ENCODE measurements around the gene ARHGEF28.

Gene ARHGEF28

DNA sequence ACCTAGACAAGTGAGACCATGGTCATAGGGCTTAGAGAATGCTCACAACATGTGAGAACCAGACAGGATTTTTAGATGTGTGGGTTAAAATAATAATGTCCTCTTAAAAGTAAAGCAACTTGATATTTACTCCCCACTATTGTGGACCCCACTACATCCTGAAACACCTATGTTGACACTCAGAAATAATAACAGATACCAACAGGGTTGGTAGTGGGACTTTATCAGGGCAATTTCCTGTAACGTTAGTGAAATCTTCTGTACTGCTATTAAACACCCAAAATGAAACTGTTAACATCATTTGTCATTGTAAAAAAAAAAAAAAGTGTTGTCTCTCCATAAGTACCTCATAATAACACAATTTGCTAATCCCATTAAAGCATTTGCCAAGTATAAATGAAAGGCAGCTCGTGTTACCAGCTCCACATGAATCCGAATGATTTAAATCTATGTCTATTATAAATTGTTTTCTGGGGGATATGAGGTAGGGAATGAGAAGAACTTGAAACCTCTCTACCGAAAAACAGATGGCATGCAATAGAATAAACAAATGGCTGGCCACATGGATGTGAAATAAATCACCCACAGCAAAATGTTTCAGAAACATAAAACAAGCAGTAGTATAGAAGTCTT lies 285.9 kb downstream of the ARHGEF28 start:
- DNase-seq: no peak

DNA sequence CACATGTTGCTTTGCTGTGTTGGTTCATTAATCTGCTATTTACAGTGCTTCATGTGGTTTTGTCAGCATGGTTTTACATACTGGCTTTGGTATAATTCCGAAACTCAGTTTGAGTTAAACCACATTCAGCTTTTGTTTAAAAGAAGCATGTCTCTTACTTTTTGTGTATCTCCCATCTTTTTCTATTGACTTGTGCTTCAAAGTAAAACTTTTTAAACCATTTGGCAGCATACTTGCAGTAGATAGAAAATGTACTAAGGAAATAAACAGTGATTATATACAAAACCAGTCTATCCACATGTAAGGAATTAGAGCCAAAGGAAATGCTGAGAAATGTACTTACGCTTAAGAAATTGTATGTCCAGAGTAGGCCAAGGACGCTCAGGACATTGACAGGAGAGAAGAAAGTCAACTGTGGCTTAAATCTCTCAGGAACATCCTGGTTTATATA lies 286.9 kb downstream of the ARHGEF28 start:
- DNase-seq: no peak

DNA sequence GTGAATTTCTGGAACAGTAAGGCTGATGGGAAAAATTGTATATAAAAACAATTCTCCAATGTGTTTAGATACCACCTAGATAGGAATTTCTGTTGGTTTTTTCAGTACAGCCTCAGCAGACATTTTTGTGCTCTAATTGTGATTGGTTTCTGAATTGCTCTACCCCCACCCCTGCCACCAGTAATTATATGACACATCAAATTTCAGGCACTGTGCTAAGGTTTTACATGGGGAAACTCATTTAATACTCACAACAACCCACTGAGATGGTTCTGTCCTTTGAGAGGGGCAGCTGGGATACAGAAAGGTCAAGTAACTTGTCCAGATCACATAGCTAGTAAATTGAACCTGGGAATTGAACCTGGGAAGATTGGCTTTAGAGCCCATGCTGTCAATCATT lies 288.0 kb downstream of the ARHGEF28 start:
- no peak for DNase-seq

DNA sequence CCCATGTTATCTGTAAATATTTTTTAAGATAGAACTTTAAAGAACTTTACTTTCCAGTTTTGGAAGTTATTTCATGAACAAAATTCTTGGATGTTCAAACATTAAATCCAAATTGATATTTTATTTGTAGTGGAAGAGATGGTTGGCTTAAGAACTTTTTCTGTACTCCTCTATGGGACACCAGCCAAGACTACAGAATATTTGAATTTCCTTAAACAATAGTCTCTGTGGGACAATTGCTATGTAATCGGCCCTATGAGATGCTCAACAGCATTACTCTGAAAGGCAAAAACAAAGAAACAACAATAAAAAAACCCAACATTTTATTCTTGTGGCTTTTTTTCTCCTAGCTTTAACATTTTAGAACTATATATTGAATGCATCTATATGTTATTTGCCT lies 289.3 kb downstream of the ARHGEF28 start:
- no peak for DNase-seq

DNA sequence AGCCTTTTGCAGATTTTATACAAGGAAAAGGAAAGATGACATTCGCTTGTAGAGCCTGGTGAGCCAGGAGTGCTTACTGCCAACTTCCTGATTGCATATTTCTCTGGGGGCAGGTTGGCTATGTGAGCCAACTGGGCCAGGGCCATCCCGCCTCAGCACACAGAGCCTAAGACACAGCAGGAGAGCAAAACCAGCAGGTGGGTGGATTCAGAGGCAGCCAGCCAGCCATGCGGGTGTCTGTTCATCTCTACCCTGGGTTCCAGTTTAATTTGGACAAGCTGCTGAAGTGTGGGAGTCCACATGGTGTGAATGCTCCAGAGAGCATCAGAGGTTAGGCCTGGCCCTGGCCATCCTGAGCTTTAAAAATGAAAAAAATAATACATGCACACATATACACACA lies 291.4 kb downstream of the ARHGEF28 start:
- no peak for DNase-seq

DNA sequence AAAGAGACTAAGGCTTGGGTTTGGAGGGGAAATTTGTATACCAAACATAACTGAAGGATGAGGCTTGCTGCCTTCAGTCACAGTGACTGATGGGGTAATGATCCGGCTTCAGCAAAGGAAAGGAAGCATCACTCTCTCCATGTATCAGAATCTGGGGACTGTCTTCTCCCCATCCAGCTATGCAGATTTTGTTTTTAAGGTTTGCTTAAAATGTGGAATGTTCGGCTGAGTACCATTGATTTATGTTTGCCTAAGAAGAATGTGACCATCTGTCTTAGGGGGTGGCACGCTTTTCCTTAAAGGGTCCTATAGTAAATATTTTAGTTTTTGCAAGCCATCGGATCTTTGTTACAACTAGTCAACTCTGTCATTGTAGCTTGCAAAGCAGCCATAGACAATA lies 291.9 kb downstream of the ARHGEF28 start:
- no peak for DNase-seq

DNA sequence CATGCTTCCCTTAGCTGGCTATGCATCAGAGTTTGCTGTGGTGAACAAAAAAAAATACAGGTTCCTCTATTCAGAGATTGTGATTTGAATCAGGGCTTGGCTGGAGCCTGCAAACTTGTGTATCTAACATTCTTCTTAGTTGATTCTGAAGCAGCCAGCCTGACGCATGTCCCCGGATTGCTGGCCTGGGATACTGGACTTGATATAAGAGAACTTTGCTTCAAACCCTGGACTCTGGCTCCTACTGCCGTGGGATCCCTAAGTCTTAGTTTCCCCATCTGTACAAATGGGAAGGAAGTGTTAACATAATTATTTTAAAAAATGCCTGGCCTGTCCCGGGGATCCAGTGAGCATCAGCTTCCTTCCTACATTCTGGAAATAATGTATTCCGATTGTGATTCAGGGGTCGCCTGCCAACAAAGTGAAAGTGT lies 292.8 kb downstream of the ARHGEF28 start:
- no peak for DNase-seq

DNA sequence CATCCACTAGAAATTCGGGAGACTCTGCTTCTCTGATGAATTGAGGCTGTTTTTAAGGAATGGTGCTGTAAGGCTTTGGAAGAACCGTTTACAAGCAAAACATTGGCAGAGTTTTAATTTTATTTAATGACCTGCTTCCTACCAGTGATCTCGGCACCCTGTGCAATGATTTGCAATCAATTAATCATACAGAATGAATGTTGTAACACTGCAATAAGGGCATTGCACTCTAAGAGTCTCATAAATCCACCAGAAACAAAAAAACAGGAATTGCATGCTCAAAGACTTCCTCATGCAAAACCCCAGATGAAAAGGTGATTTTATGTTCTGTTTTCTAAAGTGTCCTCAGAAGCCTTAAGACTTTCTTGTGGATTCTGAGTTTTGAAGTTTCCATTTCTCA lies 295.7 kb downstream of the ARHGEF28 start:
- no peak for DNase-seq

DNA sequence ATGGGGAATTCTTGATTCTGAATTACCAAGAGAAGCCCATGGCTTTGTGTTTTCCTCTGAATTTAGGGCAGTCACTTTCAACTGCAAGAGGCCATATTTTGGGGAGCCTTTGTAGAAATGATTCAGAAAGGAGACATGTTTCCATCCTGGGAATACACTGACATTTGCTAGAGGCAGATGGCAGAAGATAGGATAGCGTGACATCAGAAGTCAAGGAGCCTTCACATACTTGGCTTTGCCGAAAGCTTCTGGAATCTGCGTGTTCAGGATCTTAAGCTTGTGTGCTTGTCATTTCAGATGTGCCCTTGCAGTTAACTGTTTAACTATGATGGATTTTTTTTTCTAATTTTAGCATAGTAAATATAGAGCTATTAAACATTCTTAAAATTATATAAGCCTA lies 296.2 kb downstream of the ARHGEF28 start:
- no peak for DNase-seq

DNA sequence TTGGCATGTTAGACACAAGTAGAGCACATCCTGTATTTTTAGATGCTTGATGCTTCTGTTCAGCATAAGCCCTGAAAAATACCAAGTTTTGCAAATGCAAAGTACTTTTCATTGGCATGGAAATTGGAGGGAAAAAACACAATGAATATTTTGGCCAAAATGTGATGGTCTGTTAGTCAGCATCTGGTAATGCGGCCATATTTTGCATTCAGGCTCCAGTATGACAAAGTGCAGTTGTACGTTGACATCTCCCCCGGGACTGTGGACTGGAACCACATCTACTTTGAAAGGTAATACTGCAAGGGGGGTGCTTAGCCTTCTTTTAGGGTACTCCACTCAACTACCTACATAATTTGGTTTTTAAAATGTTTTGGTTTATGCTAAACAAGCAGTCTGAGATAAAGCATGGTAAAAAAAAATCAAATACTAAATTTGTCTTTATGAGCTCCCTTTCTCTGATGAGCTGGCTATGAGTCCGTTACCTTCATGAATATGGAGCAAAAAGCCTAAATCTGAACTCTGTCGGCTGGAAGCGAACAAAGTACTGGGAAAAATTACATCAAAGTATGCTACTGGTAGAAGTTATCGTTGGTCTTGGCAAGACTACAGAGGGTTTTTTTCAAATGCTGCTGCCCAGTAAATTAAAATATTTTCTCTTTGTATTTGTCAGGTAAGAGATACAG lies 297.0 kb downstream of the ARHGEF28 start:
- no peak for DNase-seq

DNA sequence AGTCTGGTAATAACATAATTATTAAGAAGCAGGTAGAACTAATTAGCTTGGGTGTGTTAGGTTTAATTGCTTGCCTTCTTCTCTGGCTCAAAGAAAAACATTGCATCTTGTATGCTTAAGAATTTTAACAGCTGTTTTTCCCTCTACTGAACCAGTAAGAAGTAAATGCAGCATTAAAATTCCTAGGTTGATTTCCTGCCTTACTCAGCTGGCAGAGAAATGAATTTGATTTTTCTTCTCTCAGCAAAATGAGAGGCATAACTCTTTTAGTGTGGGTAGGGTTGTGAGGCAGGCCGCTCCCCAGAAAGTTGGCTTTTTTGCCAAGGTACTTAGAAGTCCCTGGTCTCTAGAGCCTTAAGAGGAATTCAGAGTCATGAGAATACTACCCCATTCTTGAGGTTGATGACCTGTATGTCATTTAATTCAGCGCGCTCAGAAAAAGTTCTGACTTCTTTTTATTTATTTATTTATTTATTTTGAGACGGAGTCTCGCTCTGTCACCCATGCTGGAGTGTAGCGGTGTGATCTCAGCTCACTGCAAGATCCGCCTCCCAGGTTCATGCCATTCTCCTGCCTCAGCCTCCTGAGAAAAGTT lies 302.6 kb downstream of the ARHGEF28 start:
- DNase-seq: no peak

DNA sequence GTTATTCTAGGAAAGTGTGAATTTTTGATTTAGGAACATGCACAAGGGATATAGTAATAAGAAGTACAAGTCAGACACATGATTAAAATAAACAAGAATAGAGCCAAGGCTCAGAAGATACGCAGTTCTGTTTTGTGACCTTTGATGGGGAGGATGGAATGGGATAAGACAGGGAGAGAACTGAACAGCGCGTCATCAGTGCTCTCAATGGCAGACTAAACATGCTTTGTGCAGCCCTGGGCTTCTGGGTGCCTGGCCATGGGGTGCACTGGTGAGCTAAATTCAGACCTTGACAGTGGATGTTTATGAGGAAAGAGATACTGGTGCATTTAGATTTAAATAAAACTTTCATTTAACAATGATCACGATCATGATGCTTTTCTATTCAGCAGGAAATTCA lies 309.7 kb downstream of the ARHGEF28 start:
- no peak for DNase-seq

DNA sequence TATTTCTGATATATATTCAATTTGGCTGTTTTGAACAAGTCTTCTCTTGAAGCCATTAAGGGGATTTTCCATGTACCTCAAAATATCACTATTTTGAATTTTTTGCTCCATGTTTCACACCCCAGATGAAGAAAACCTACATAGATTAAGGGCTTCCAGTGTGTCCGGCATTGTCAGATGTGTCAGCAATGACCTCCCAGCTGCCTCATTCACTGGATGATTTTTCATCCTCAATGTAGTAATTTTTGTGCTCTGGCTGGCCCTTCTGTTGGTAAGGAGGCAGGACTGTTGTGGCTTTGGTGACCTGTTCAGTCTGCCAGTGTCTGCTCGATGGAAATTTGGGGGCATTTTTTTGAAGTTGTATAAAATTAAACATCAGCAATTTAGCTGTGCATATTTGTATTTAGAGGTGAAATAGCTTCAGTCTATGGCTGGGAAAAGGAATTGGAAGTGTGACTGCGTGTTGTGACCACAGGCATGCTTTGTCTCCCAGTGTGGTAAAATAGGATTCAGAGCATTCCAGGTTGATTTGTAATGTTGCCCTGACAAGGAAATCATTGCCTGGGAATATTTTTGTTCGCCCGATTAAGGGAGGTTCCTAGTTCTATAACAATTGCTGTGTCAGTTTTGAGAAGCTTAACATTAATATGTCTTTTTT lies 312.4 kb downstream of the ARHGEF28 start:
- DNase-seq: no peak

DNA sequence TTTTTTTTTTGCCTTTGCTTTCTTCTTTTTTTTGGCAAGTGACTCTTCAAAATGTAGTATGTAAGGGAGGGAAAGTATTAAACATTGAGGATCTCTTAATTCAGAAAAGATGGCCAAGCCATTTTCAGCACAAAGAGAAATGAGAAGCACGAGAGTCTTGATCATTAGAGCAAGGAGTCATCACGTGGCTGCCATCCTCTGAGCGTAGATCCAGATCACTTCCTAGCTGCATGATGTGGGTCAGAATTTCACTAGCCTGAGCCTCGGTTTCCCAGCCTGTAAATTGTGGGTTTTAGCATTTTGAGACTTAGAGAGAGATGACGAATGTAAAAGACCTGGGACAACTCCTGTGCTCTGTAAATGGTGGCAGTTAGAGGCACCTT lies 312.9 kb downstream of the ARHGEF28 start:
- DNase-seq: no peak

DNA sequence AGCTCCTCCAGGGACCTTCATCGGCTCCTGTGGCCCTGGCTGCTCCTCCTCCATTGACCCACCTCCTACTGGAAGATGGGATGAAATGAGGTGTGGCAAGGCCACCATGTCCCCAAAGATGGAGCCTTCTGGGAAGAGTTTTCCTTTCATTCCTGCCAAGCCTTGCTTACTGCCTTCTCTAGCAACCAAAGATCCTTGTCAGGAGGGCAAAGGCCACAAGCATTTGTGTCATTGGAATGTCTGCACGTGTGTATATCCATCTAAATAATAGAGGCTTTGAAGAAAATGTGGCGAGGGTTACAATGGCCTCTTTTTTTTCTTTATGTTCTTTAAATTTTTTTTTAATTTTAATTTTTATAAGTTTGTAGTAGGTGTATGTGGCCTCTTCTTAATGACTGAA lies 313.6 kb downstream of the ARHGEF28 start:
- no peak for DNase-seq

DNA sequence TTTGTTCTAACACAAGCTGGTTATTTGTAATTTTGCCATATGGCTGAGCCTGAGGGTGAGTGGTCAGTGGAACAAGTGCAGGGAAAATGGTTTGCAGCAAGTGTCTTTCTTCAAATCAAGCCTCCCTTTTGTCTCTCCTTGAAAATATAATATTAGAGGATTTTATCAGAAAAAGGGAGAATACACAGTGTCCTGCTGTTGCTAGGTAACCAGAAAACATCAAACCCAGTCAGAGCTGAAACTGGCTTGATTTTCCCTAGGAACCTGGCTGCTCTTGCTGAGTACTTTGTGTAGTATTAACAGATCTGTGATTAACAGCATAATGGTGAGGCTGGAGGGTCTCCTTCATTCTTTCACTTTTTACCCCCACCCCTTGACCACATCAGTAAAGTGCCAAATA lies 314.0 kb downstream of the ARHGEF28 start:
- DNase-seq: no peak

DNA sequence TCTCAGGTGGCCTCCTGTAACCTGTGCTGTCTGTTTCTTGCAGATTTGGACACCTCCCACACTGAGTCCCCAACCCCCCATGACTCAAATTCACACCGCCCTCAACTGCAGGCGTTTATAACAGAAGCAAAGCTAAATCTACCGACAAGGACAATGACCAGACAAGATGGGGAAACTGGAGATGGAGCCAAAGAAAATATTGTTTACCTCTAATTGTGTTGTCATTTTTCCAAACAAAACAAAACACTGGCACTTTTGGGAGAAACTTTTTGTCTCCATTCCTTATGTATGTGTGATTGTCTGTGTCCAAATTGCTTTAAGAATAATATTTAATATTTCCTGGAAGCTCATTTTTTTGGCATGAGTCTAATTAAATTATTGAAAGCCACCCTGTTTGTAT lies 314.8 kb downstream of the ARHGEF28 start:
- no peak for DNase-seq

DNA sequence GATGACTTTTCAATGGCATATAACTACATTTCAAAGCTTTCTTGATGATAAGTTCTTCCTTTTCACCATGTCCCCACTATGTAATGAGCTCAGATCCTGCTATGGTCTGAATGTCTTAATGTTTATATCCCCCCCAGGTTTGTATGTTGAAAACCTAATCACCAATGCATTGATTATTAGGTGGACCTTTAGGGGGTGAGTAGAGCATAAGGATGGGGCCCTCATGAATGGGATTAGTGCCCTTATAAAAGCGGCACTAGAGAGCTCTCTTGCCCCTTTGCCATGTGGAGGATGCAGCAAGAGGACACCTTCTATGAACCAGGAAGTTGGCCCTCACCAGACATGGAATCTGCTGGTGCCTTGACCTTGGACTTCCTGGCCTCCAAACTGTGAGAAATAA lies 316.8 kb downstream of the ARHGEF28 start:
- no peak for DNase-seq

DNA sequence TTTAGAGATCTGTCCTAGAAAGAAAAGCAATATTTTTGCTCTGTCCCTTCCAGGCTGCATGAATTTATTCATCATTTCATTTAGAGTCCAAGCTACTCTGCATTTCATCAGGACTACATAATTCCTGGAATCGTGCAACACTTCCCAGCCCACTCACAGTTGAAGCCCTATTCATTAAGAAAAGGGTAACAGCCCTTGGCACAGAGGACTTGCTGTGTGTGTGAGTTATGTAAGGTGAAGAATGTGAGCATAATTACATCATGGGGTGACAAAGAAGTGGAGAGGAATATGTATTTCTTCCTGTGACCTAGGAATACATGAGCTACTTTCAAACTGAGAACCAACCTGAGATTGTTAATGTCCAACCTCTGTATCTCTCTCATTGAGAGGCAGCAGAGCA lies 317.4 kb downstream of the ARHGEF28 start:
- DNase-seq: no peak

DNA sequence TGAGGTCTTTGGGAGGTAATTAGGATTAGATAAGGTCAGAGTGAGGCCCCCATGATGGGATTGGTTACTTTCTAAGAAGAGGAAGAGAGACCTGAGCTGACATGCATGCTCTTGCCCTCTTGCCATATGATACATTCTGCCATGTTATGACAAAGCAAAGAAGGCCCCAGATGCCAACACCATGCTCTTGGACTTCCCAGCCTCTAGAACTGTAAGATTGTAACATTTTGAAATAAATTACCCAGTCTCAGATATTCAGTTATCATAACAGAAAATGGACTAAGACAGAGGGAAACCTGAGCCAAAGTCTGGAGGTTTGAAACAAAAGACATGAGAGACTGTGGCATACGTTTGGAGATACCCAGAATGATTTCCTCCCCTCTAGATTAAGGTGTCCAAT lies 318.6 kb downstream of the ARHGEF28 start:
- no peak for DNase-seq

DNA sequence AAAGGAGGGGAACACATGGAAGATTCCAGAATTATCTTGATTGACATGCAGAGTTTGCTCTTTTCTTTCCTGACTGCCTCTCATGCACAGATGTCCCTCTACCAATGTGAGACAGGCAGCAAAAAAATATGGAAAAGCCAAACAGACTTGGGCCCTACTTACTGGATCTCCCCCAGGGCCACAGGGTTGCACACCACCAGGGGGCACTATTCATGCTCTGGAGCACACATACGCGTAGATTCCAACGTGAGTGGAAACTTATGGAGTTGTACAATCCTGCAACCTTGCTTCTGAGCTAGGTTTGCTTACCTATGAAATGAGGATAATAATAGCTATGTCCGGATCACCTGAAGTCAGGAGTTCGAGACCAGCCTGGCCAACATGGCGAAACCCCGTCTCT lies 319.5 kb downstream of the ARHGEF28 start:
- DNase-seq: no peak

DNA sequence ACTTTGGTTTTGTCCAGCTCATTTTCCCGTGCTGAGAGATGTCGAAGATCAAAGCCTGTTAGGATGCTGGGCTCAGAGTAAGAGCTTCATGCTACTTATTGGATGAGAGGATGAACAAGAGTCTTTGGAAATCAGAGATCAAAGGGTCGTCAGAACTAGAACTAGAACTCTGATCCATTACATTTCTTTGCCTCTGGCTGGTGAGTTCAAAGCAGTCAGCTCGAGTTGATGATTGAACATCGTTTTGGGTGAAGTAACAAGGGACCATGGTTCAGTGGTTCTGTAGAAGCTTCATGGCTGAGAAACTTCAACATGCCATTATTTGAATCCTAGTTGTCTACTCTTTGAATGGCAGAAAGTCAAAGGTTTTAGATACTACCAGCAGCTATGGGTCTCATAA lies 320.3 kb downstream of the ARHGEF28 start:
- no peak for DNase-seq

DNA sequence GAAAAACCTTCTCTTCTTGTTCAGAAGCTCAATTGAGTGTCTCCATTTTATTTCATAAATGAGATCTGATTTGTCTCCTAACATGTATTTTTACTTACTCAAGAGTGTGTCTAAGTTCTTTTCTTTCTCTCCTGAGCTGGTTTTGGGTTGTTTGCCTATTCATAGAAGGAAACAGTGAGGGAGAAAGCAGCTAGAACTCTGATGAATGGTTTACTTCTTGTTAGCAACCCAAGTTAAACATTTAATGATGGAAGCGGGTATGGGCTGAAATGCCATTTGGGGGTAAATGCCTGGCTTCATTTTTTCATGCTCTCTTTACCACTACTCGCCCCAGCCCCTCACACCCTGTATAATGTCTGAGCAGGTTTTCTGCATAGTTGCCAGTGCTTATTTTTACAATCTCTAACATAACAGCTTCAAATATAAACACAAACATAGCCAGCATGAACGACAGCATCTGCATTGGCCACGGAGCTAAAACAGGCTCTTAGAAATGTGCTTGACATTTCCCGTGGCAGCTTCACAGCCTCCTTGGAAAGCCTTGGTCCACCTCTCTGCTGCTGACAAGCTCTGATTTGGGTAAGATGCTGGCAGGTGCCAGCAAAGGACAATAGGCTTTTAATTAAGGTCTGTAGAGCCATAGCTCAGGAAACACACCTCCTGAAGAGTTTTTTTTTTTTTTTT lies 321.1 kb downstream of the ARHGEF28 start:
- DNase-seq: no peak
